ENCODE results near the gene DXO. TPM values are rescaled to one million over a fixed set of nuclear protein-coding genes. Genes with fewer than 3 reads are reported as not detected.

DXO gene
- total RNA-seq, 2 experiments from 2014 or later, result 30.0 to 31.1 TPM

DNA sequence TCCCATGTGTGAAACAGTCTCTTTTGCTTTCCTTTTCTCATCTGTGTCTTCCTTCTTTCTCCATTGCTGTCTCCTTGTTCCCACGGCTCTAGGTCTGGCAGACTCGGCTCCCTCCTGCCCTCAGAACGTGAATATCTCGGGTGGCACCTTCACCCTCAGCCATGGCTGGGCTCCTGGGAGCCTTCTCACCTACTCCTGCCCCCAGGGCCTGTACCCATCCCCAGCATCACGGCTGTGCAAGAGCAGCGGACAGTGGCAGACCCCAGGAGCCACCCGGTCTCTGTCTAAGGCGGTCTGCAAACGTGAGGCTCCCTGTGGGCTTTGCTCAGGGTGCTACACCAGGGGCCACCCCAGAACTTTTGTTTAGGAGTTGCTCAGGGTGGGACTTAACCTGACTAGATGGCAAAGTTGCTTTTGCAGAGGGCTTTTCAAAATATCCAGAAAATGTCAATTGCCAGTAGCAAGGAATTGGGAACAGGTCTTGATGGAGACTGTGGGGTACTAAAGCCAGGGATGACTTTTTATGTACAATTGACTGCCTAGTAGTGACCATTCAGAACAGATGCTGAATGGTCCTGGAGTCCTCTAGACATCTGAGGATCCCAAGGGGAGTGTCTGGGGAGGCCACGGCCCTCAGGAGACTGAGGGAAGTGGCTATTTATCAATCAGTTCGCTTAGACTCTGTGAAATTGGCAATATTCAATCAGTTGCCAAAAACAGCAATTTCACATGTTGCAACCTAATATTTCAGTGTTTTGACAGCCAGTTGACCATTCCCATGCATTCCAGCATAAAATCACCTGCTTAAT, 43.9 kb downstream of the DXO start:
- Mint-ChIP-seq H3K4me1 (ENCODE audit: low read depth) (no peaks in the 10 kb centered on the region), H3K36me3 (ENCODE audit: low read depth) (no peaks in the 10 kb centered on the region), H3K27ac (no peak overlapping the region), H3K27me3 (peaks cover 1% of the 10 kb centered on the region), H3K4me3 (no peak overlapping the region), H3K9me3 (no peaks in the 10 kb centered on the region)
- intact Hi-C loops (cut with DNase I, micrococcal nuclease), result no loop called here
- H3K9me3 ChIP-seq (ENCODE audit: control insufficient read depth in 1 of 2, insufficient read depth in 1 of 2, low read length in 2 of 2), result no peaks in the 10 kb centered on the region
- H3K27me3 ChIP-seq (ENCODE audit: control insufficient read depth in 1 of 2, insufficient read depth in 2 of 2, low read length in 2 of 2), result no peaks in the 10 kb centered on the region
- no peak for TF ChIP-seq CTCF (IDR thresholded peaks at IDR 0.05)
- no peak overlapping the region for H3K4me3 ChIP-seq (ENCODE audit: low read length)
- CTCF ChIA-PET, result no interaction called here
- ATAC-seq (ENCODE audit: poor library complexity), result no peak
- no peaks in the 10 kb centered on the region for H3K4me1 ChIP-seq (ENCODE audit: insufficient read depth, low read length)
- no peak overlapping the region for H3K27ac ChIP-seq (ENCODE audit: low read depth in 1 of 2, low read length in 2 of 2)
- no peak for DNase-seq
- POLR2A ChIA-PET, result no interaction called here
- H3K36me3 ChIP-seq (ENCODE audit: insufficient read depth, low read length), result no peaks in the 10 kb centered on the region

GRCh38 chr6:31927242-31927862, 44.6 kb downstream of the DXO start, which contains the start of gene C2:
Gene C2 (plus strand): TSS chr6:31927717. CDS start chr6:31927753, 36 bp downstream.
- no peak for ATAC-seq (ENCODE audit: poor library complexity)
- Histone ChIP-seq H3K27me3 (ENCODE audit: control insufficient read depth in 1 of 2, insufficient read depth in 2 of 2, low read length in 2 of 2) (no peaks in the 10 kb centered on the region), H3K36me3 (ENCODE audit: insufficient read depth, low read length) (no peaks in the 10 kb centered on the region), H3K4me1 (ENCODE audit: insufficient read depth, low read length) (no peaks in the 10 kb centered on the region), H3K4me3 (ENCODE audit: low read length) (no peak within 1 kb of the TSS), H3K27ac (ENCODE audit: low read depth in 1 of 2, low read length in 2 of 2) (no peak within 1 kb of the TSS), H3K9me3 (ENCODE audit: control insufficient read depth in 1 of 2, insufficient read depth in 1 of 2, low read length in 2 of 2) (no peaks in the 10 kb centered on the region)
- Mint-ChIP-seq H3K4me1 (ENCODE audit: low read depth) (no peaks in the 10 kb centered on the region), H3K27ac (no peak within 1 kb of the TSS), H3K4me3 (no peak within 1 kb of the TSS), H3K27me3 (no peaks in the 10 kb centered on the region), H3K36me3 (ENCODE audit: low read depth) (no peaks in the 10 kb centered on the region), H3K9me3 (no peaks in the 10 kb centered on the region)
- CTCF ChIA-PET, result no interaction called here
- POLR2A ChIA-PET, result no interaction called here
- no peak for TF ChIP-seq CTCF (IDR thresholded peaks at IDR 0.05)
- DNase-seq, result no peak
- intact Hi-C loops (cut with DNase I, micrococcal nuclease), result no loop called here

DNA sequence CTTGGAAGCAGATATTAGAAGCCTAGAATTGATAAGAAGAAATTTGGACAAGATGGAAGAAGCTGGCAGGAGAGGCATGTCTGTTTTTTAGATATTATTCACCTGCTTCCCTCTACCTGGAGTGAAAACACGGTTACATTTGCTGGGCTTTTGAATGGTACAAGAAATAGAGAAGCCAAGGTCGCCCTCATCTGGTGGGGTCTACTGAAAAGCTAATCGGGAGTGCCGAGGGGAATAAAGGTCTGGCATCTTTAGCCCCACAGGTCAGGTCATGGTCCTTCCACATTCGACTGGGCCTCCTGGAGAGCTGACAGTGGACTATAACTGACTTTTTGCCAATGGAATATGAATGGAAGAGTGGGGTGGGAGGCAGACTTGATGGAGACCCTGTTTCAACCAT, 49.0 kb downstream of the DXO start:
- Mint-ChIP-seq H3K27me3 (no peaks in the 10 kb centered on the region), H3K36me3 (ENCODE audit: low read depth) (no peaks in the 10 kb centered on the region)
- POLR2A ChIA-PET, result interaction anchor here (0.7 kb wide), 1 partner anchor 303 kb away, joined by 3 read pairs; no protein-coding TSS in a partner anchor

More for the DNA sequence above, 49.0 kb downstream of the DXO start:
- Mint-ChIP-seq H3K27ac (no peak overlapping the region), H3K9me3 (no peaks in the 10 kb centered on the region), H3K4me1 (ENCODE audit: low read depth) (no peaks in the 10 kb centered on the region), H3K4me3 (no peak overlapping the region)
- ATAC-seq (ENCODE audit: poor library complexity) (no peak), DNase-seq (peak in 5 of 14 experiments; percentile 6 to 47 (median 42))
- peak; percentile 21 for TF ChIP-seq CTCF (IDR thresholded peaks at IDR 0.05)
- Histone ChIP-seq H3K4me1 (ENCODE audit: insufficient read depth, low read length) (no peaks in the 10 kb centered on the region), H3K27me3 (ENCODE audit: control insufficient read depth in 1 of 2, insufficient read depth in 2 of 2, low read length in 2 of 2) (no peaks in the 10 kb centered on the region), H3K9me3 (ENCODE audit: control insufficient read depth in 1 of 2, insufficient read depth in 1 of 2, low read length in 2 of 2) (no peaks in the 10 kb centered on the region), H3K27ac (ENCODE audit: low read depth in 1 of 2, low read length in 2 of 2) (no peak overlapping the region), H3K36me3 (ENCODE audit: insufficient read depth, low read length) (no peaks in the 10 kb centered on the region), H3K4me3 (ENCODE audit: low read length) (no peak overlapping the region)
- CTCF ChIA-PET, result no interaction called here
- intact Hi-C loops (cut with DNase I, micrococcal nuclease), result no loop called here
